OCI-LY3 (cell line): ENCODE measurements around the gene JAM3.

Experiments used
- H2AFZ ChIP-seq: fragments of 200-600, 300-600 bp; shearing (Covaris generic); 2 replicates; pipeline ENCODE4 v1.6.0; 2014; ENCODE audit warnings: antibody characterized with exemption, low read depth, low read length
- H3K27ac ChIP-seq: fragments of 200-600, 300-600 bp; sonication (generic); 2 replicates; pipeline ENCODE4 v1.5.1; 2014; ENCODE audit warnings: mild to moderate bottlenecking, low read length, moderate library complexity, mixed read lengths
- H3K27me3 ChIP-seq: fragments of 200-600, 300-600 bp; sonication (generic); 2 replicates; pipeline ENCODE4 v1.6.1; 2014; ENCODE audit warnings: low read depth, low read length, mixed read lengths
- H3K36me3 ChIP-seq: fragments of 200-600, 300-600 bp; sonication (generic); replicated peaks from 2 replicates; pipeline ENCODE3; 2014; ENCODE audit warnings: low read depth, low read length, mixed read lengths
- H3K4me1 ChIP-seq: fragments of 300-600, 200-600 bp; sonication (generic); 2 replicates; pipeline ENCODE4 v1.6.1; 2014; ENCODE audit warnings: low read length, mixed read lengths
- H3K4me2 ChIP-seq: fragments of 200-600, 300-600 bp; sonication (generic); 2 replicates; pipeline ENCODE4 v1.6.1; 2014; ENCODE audit warnings: low read length, mixed read lengths
- H3K4me3 ChIP-seq: fragments of 300-600, 200-600 bp; sonication (generic); 2 replicates; pipeline ENCODE4 v1.5.1; 2014; ENCODE audit warnings: antibody characterized with exemption, mild to moderate bottlenecking, low read length, moderate library complexity
- H3K79me2 ChIP-seq: fragments of 300-600, 200-600 bp; shearing (Covaris generic); 2 replicates; pipeline ENCODE4 v1.6.1; 2014; ENCODE audit warnings: mild to moderate bottlenecking, low read length, mixed read lengths
- H3K9ac ChIP-seq: fragments of 300-600, 200-600 bp; shearing (Covaris generic); 2 replicates; pipeline ENCODE4 v1.6.0; 2014; ENCODE audit warnings: mild to moderate bottlenecking, low read length, moderate library complexity
- H3K9me3 ChIP-seq: fragments of 200-600, 300-600 bp; shearing (Covaris generic); 2 replicates; pipeline ENCODE4 v1.6.1; 2014; ENCODE audit warnings: low read length, mixed read lengths; ENCODE audit not compliant: insufficient read depth
- H4K20me1 ChIP-seq: fragments of 200-600, 300-600 bp; sonication (generic); 2 replicates; pipeline ENCODE4 v1.6.1; 2016; ENCODE audit warnings: low read length, mixed read lengths; ENCODE audit not compliant: insufficient read depth
- EZH2phosphoT487 ChIP-seq: fragments of 200-600 bp; shearing (Covaris generic); IDR thresholded peaks from 2 replicates; pipeline ENCODE4 v1.6.1; 2018; ENCODE audit warnings: antibody characterized with exemption, mixed run types, low read depth
- TF ChIP-seq, protein P1 (sequence below): fragments of 200-600, 300-600 bp; sonication (generic); IDR thresholded peaks from 2 replicates; pipeline ENCODE4 v1.5.1; 2014; ENCODE audit warnings: antibody characterized with exemption, low read length, low read depth

JAM3 gene

DNA sequence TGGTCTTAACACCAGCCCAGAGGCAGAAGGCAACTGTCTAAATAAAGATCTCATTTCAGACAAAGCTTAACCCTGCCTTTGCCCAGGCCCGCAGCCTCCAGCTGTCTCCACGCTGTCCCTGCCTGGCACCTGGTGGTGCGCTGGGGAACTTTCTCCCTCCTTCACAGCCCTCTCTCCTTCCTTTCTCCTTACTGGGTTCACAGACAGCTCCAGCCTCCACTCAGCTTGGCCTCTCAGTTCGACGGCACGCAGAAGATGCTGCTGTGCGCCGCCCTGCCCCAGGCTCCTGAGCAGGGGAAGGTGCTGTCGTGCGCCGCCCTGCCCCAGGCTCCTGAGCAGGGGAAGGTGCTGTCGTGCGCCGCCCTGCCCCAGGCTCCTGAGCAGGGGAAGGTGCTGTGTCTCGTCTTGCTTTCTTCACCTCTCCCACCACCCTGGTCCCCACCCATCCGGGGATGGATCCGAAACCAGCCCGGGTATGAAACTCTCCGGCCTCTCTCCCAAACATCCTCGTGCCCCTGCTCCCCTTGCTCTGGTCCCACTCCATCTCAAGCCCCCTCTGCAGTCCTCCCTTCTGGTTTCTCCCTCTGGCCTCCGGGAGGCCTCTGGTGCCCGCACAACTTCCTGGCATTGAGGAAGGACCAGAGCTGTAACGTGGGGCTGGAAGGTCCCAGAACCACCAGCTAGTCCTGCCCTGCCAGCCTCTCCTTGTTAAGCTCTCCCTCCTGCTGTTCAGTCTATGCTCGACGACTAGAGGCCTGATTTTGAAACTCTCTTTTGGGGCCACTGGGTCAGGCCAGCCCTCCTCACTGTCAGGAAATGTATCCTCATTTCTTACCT, 22.9 kb upstream of the JAM3 start:
- Histone ChIP-seq H3K9me3 (no peaks in the 10 kb centered on the region), H3K4me1 (no peaks in the 10 kb centered on the region), H3K9ac (no peak overlapping the region), H3K36me3 (no peaks in the 10 kb centered on the region), H2AFZ (no peak overlapping the region), H3K4me2 (no peak overlapping the region), H3K4me3 (no peak overlapping the region), H4K20me1 (no peaks in the 10 kb centered on the region), H3K27ac (no peak overlapping the region), H3K27me3 (no peaks in the 10 kb centered on the region), H3K79me2 (no peaks in the 10 kb centered on the region)
- no peak for TF ChIP-seq EZH2phosphoT487
- TF ChIP-seq, protein P1, sequence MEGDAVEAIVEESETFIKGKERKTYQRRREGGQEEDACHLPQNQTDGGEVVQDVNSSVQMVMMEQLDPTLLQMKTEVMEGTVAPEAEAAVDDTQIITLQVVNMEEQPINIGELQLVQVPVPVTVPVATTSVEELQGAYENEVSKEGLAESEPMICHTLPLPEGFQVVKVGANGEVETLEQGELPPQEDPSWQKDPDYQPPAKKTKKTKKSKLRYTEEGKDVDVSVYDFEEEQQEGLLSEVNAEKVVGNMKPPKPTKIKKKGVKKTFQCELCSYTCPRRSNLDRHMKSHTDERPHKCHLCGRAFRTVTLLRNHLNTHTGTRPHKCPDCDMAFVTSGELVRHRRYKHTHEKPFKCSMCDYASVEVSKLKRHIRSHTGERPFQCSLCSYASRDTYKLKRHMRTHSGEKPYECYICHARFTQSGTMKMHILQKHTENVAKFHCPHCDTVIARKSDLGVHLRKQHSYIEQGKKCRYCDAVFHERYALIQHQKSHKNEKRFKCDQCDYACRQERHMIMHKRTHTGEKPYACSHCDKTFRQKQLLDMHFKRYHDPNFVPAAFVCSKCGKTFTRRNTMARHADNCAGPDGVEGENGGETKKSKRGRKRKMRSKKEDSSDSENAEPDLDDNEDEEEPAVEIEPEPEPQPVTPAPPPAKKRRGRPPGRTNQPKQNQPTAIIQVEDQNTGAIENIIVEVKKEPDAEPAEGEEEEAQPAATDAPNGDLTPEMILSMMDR = no peak

DNA sequence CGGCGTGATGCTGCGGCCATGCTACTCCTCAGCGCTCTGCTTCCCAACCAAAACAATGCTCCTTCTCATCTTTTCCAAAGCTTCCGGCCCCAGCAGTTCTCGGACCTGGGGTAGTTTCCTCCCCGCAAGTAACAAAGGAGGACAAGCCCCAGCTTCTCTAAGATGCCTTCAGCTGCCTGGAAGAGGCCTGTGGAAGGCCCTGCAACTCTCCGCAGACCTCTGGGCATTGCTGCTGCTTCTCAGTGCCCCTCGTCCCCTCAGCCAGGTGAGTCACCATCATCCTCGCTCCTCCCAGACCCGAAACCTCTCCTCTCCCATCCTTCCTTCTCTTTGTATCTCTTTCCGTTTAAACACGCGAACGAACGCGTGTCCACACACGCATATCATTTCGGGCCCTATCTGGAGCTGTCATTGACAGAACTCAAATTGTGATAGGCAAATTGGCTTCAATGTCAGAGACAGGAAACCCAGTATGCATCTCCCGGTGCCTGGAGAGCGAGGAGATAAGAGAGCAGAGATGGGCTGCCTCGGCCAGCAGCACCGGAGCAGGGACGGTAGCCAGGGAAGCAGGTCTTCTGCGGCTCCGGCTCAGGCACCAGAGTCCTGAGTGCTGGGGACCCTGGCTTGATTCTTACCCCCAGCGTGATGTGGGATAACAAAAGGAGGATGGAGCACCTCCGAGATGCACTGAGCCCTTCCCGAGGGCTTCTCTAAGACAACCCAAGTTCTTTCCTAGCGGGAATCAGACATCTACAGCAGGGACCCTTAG, 22.0 kb upstream of the JAM3 start:
- H3K9ac ChIP-seq = no peak overlapping the region
- H3K4me2 ChIP-seq = no peak overlapping the region
- no peaks in the 10 kb centered on the region for H3K4me1 ChIP-seq
- H2AFZ ChIP-seq = no peak overlapping the region
- H3K27ac ChIP-seq = no peak overlapping the region
- no peaks in the 10 kb centered on the region for H3K36me3 ChIP-seq
- no peaks in the 10 kb centered on the region for H3K79me2 ChIP-seq
- no peaks in the 10 kb centered on the region for H4K20me1 ChIP-seq
- no peaks in the 10 kb centered on the region for H3K9me3 ChIP-seq
- no peak overlapping the region for H3K4me3 ChIP-seq
- TF ChIP-seq, protein P1 = no peak
- TF ChIP-seq EZH2phosphoT487 = no peak
- no peaks in the 10 kb centered on the region for H3K27me3 ChIP-seq

GRCh38 chr11:134047586-134047999, 21.3 kb upstream of the JAM3 start:
- Histone ChIP-seq H4K20me1 (no peaks in the 10 kb centered on the region), H3K36me3 (no peaks in the 10 kb centered on the region), H3K9me3 (no peaks in the 10 kb centered on the region), H3K4me1 (no peaks in the 10 kb centered on the region), H3K4me2 (no peak overlapping the region), H3K79me2 (no peaks in the 10 kb centered on the region), H3K27me3 (no peaks in the 10 kb centered on the region), H2AFZ (no peak overlapping the region), H3K4me3 (no peak overlapping the region), H3K9ac (no peak overlapping the region), H3K27ac (no peak overlapping the region)
- TF ChIP-seq, protein P1 = no peak

GRCh38 chr11:134048028-134048427, 20.8 kb upstream of the JAM3 start:
- no peak overlapping the region for H3K4me3 ChIP-seq
- no peaks in the 10 kb centered on the region for H3K27me3 ChIP-seq
- no peaks in the 10 kb centered on the region for H3K79me2 ChIP-seq
- no peak overlapping the region for H3K9ac ChIP-seq
- no peaks in the 10 kb centered on the region for H4K20me1 ChIP-seq
- H3K4me2 ChIP-seq = no peak overlapping the region
- no peaks in the 10 kb centered on the region for H3K9me3 ChIP-seq
- no peak overlapping the region for H3K27ac ChIP-seq
- no peak for TF ChIP-seq EZH2phosphoT487
- TF ChIP-seq, protein P1 = no peak
- no peak overlapping the region for H2AFZ ChIP-seq
- H3K36me3 ChIP-seq = no peaks in the 10 kb centered on the region
- no peaks in the 10 kb centered on the region for H3K4me1 ChIP-seq
